Erythroblast (primary cell): Measurements from ENCODE around the gene TEX36.

ENCODE experiments used
- GATA1 ChIP-seq: IDR thresholded peaks from 2 replicates; pipeline ENCODE4 v1.6.1; 2011; ENCODE audit warnings: low read depth, mild to moderate bottlenecking, control low read depth, low read length, moderate library complexity
- POLR2A ChIP-seq: IDR thresholded peaks from 2 replicates; pipeline ENCODE4 v1.6.1; 2011; ENCODE audit warnings: mild to moderate bottlenecking, low read length

DNA sequence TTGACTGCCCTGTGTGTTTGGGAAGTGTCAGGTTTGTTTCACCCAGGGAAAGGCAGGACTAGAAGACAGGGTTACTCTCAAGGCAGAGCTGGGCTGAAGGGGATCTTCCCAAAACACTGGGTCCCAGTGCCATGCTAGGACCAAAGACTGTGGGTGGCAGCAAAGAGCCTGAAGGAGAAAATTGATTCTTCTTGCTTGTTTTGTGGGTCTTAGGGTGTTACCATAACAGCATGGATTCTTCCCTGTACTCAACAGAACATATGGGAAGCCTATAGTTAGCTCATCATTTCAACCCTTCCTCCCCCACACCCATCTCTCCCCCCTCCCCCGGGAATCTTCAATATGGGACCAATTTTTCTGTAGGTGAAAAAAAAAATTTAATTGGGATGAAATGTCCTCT is 42.3 kb downstream of the TEX36 start:
- no peak for TF ChIP-seq POLR2A
- TF ChIP-seq GATA1, result no peak
